Uterus (tissue), 2 donors: Measurements from ENCODE around the gene CHMP5.

Source experiments
- CTCF ChIP-seq, 4 experiments: fragments of 200-600 bp in 2 of 4; fragments of 450-650 bp in 2 of 4; sonication (generic) in 2 of 4; IDR thresholded peaks; one replicate each; pipeline ENCODE4 v1.5.1; 2016 to 2019; ENCODE audit warnings: antibody characterized with exemption in 4 of 4, mild to moderate bottlenecking in 2 of 4, moderate library complexity in 1 of 4
- POLR2A ChIP-seq, 2 donors: fragments of 450-650 bp; IDR thresholded peaks; one replicate each; pipeline ENCODE4 v1.6.1; 2016; ENCODE audit warnings: antibody characterized with exemption in 2 of 2, mild to moderate bottlenecking in 1 of 2, moderate library complexity in 1 of 2

- TF ChIP-seq POLR2A (IDR thresholded peaks at IDR 0.05) (no peak), CTCF (IDR thresholded peaks at IDR 0.05) (no peak)
Observed at GRCh38 chr9:33273972-33274328, 9.1 kb downstream of the CHMP5 start.
